ENCODE results near the gene LPP.

Gene LPP

DNA sequence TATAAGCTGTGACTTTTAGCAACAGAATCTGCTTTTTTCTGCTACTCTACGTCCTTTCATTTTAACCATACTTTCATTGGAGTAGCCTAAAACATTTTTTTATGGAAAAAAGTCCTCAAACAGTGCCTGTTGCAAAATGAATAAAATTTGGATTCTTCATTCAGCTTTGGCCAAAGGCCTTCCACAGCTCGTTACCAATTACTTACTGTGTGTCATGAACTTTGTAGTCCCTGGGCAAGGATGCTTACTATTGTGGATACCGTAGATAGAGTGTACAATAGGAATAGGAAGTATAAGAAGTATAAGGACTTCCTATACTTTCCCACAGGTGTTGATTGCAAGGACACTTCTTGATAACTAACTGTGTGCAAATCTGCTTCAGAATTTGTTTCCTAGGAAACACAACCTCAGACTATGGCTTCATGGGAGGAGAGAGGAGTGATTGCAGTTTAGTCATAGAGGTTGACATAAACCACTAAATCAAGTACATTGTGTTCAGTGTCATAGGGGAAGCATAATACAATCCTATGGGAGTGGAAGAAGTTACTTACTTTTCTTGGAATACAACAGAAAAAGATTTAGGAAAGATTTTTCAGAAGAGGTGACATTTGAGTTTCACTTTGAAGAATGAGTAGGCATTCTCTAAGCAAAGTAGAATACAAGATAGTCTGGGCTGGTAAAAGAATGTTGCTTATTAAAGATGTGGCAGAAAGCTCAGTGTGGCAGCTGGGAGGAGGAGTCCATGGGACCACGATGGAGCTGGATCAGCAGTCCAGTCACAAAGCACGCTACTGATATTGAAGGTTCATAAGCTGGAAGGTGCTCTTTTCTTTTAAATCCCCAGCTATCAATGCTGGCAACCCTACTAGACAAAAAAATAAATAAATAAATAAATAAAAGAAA, 708.1 kb downstream of the LPP start:
- TF ChIP-seq FOXP2 (optimal IDR thresholded peaks at IDR 0.05; ENCODE audit: borderline replicate concordance, extremely low read depth, extremely low read length, insufficient read depth) (no peak), SIN3A (IDR thresholded peaks at IDR 0.05; ENCODE audit: borderline replicate concordance, insufficient read depth, low read length) (no peak), TAF1 (IDR thresholded peaks at IDR 0.05; ENCODE audit: borderline replicate concordance, insufficient read depth, low read length) (no peak), POLR2AphosphoS5 (IDR thresholded peaks at IDR 0.05; ENCODE audit: low read depth, low read length) (no peak)
- TF ChIP-seq, protein P1, sequence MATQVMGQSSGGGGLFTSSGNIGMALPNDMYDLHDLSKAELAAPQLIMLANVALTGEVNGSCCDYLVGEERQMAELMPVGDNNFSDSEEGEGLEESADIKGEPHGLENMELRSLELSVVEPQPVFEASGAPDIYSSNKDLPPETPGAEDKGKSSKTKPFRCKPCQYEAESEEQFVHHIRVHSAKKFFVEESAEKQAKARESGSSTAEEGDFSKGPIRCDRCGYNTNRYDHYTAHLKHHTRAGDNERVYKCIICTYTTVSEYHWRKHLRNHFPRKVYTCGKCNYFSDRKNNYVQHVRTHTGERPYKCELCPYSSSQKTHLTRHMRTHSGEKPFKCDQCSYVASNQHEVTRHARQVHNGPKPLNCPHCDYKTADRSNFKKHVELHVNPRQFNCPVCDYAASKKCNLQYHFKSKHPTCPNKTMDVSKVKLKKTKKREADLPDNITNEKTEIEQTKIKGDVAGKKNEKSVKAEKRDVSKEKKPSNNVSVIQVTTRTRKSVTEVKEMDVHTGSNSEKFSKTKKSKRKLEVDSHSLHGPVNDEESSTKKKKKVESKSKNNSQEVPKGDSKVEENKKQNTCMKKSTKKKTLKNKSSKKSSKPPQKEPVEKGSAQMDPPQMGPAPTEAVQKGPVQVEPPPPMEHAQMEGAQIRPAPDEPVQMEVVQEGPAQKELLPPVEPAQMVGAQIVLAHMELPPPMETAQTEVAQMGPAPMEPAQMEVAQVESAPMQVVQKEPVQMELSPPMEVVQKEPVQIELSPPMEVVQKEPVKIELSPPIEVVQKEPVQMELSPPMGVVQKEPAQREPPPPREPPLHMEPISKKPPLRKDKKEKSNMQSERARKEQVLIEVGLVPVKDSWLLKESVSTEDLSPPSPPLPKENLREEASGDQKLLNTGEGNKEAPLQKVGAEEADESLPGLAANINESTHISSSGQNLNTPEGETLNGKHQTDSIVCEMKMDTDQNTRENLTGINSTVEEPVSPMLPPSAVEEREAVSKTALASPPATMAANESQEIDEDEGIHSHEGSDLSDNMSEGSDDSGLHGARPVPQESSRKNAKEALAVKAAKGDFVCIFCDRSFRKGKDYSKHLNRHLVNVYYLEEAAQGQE (IDR thresholded peaks at IDR 0.05; ENCODE audit: insufficient read depth in 1 of 2, low read depth in 2 of 2, low read length in 2 of 2) = no peak

DNA sequence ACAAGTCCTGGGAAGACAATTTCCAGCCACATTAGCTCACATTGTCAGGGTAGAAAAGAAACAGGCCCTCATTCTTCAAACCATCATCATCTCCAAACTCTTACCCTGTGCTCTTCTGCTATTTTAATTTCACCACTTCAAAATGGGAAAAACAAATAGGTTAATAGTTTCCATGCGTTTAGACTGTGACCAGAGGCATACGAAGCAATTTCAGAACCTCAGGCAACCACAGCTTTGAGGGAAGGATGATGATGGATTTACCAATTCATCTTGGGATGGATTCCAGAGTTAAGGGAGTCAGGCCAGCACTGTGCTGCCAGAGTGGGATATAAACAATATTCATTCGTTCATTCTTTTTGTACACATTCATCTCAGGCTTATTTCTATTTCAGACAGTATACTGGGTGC, 710.0 kb downstream of the LPP start:
- TF ChIP-seq, protein P1 (IDR thresholded peaks at IDR 0.05; ENCODE audit: insufficient read depth in 1 of 2, low read depth in 2 of 2, low read length in 2 of 2) = no peak
- TF ChIP-seq FOXP2 (optimal IDR thresholded peaks at IDR 0.05; ENCODE audit: borderline replicate concordance, extremely low read depth, extremely low read length, insufficient read depth) (no peak), TAF1 (IDR thresholded peaks at IDR 0.05; ENCODE audit: borderline replicate concordance, insufficient read depth, low read length) (no peak), SIN3A (IDR thresholded peaks at IDR 0.05; ENCODE audit: borderline replicate concordance, insufficient read depth, low read length) (no peak), POLR2AphosphoS5 (IDR thresholded peaks at IDR 0.05; ENCODE audit: low read depth, low read length) (no peak)

DNA sequence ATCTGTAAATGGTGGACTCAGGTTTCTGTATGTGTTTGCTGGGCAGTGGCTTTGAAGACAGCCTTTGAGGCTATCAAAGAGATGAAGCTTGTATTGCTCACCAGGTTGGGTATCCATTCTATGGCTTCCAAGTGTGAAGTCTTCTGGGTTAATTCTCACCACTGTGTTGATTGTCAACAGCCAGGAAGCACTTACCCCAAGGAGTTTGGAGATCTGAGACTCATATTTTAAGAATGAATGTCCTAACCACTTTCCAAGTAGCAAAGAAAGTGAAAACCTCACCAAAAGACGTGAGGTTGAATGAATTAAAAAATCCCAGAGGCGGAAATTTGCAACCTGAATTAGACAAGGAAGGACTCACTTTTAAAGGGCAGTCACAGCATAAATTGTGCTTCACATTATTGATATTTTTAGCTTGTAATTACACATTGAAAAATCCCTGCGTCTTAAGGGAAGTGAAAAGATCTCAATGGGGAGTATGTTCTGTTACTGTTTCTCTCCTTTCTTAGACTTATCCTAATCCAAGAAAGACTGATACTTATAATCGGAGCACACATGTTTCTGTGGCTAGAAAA, 713.8 kb downstream of the LPP start:
- no peak for TF ChIP-seq FOXP2 (optimal IDR thresholded peaks at IDR 0.05; ENCODE audit: borderline replicate concordance, extremely low read depth, extremely low read length, insufficient read depth)
- TF ChIP-seq, protein P1 (IDR thresholded peaks at IDR 0.05; ENCODE audit: insufficient read depth in 1 of 2, low read depth in 2 of 2, low read length in 2 of 2) = no peak
- TF ChIP-seq POLR2AphosphoS5 (IDR thresholded peaks at IDR 0.05; ENCODE audit: low read depth, low read length) = no peak
- no peak for TF ChIP-seq SIN3A (IDR thresholded peaks at IDR 0.05; ENCODE audit: borderline replicate concordance, insufficient read depth, low read length)
- TF ChIP-seq TAF1 (IDR thresholded peaks at IDR 0.05; ENCODE audit: borderline replicate concordance, insufficient read depth, low read length) = no peak

GRCh38 chr3:188868803-188869202, 714.8 kb downstream of the LPP start:
- TF ChIP-seq, protein P1 (IDR thresholded peaks at IDR 0.05; ENCODE audit: insufficient read depth in 1 of 2, low read depth in 2 of 2, low read length in 2 of 2) = no peak
- TF ChIP-seq SIN3A (IDR thresholded peaks at IDR 0.05; ENCODE audit: borderline replicate concordance, insufficient read depth, low read length) = no peak
- TF ChIP-seq POLR2AphosphoS5 (IDR thresholded peaks at IDR 0.05; ENCODE audit: low read depth, low read length) = no peak
- no peak for TF ChIP-seq TAF1 (IDR thresholded peaks at IDR 0.05; ENCODE audit: borderline replicate concordance, insufficient read depth, low read length)
- no peak for TF ChIP-seq FOXP2 (optimal IDR thresholded peaks at IDR 0.05; ENCODE audit: borderline replicate concordance, extremely low read depth, extremely low read length, insufficient read depth)
